Globus pallidus (tissue), 1 donor: Measurements from ENCODE around the gene IMPA2.
"Not testable (repeated sequence)": the region's sequence is repeated elsewhere in the genome, so short reads cannot be mapped to it uniquely, and the experiment has no call there.

Source experiments
- DNase-seq: peaks from one replicate; pipeline ENCODE4 v3.0.0-alpha.2; 2015; ENCODE audit warnings: low spot score

IMPA2 gene

GRCh38 chr18:11981192-11981542 is at the start of gene IMPA2:
Gene IMPA2 (plus strand): TSS chr18:11981507. CDS start chr18:11981670, 163 bp downstream.
- DNase-seq = peak; percentile 70

DNA sequence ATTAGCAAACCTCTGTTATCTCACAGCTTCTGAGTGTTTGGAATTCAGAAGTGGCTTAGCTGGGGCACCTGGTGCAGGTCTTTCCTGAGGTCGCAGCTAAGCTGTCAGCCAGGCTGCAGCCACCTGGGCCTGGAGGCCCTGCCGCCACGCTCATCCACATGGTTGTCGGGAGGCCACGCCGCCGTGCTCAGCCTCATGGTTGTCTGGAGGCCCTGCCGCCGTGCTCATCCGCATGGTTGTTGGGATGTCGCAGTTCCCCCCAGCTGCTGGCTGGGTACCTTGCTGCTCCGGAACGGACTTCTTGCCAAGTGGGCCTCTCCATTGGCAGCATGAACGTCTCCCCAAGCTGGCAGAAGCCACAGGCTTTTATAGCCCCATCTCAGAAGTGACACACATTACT is 48.9 kb upstream of the IMPA2 start:
- no peak for DNase-seq

DNA sequence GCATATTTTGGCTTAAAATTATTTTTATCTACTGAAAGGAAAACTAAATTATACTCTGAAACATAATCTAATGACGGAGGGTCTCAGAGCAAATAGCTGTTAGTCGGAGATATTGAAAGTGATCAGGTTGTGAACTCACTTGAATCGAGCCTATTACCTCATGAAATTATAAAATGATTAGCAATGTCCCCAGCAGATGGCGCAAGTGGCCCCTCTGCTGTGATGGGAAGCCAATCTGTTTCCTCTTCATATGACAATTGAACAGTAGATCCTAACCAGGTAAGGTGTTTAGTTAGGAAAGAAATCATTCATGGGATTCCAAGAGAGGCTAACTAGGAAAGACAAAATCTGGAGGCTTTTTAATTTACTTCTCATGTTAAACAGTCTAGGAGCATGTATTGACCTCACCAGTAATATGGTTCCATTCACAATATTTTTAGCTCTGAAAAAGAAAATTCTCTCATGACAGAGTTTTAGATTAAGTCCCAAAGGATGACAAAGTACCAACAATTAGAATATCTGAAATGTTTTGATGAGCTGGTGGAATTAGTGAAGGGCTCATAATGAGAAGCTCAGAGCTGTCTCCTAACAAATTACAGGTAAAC is 43.3 kb upstream of the IMPA2 start:
- peak; percentile 56 for DNase-seq

GRCh38 chr18:11940956-11941355 is 40.4 kb upstream of the IMPA2 start:
- DNase-seq = no peak

- DNase-seq = no peak
These were observed 37.8 kb upstream of the IMPA2 start for GRCh38 chr18:11943551-11943950.

GRCh38 chr18:11944252-11944651 is 37.1 kb upstream of the IMPA2 start:
- no peak for DNase-seq

GRCh38 chr18:11944786-11945185 is 36.5 kb upstream of the IMPA2 start:
- no peak for DNase-seq

GRCh38 chr18:11945834-11946659 is 35.3 kb upstream of the IMPA2 start:
- DNase-seq = not testable (repeated sequence)

DNA sequence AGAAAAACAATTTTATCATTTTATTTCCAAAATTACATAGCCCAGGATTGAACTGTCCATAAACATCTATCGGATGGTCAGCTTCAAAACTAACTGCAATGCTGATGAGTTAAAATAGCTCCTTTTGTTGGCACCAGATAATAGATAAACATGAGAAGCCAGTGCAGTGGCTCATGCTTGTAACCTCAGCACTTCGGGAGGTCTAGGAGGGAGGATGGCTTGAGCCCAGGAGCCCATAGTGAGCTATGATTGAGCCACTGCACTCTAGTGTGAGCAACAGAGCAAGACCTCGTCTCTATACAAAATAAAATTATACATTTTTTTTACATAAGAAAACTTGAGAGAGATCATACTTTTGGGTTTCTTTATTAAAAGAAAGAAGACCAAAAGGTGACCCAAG is 34.6 kb upstream of the IMPA2 start:
- no peak for DNase-seq

DNA sequence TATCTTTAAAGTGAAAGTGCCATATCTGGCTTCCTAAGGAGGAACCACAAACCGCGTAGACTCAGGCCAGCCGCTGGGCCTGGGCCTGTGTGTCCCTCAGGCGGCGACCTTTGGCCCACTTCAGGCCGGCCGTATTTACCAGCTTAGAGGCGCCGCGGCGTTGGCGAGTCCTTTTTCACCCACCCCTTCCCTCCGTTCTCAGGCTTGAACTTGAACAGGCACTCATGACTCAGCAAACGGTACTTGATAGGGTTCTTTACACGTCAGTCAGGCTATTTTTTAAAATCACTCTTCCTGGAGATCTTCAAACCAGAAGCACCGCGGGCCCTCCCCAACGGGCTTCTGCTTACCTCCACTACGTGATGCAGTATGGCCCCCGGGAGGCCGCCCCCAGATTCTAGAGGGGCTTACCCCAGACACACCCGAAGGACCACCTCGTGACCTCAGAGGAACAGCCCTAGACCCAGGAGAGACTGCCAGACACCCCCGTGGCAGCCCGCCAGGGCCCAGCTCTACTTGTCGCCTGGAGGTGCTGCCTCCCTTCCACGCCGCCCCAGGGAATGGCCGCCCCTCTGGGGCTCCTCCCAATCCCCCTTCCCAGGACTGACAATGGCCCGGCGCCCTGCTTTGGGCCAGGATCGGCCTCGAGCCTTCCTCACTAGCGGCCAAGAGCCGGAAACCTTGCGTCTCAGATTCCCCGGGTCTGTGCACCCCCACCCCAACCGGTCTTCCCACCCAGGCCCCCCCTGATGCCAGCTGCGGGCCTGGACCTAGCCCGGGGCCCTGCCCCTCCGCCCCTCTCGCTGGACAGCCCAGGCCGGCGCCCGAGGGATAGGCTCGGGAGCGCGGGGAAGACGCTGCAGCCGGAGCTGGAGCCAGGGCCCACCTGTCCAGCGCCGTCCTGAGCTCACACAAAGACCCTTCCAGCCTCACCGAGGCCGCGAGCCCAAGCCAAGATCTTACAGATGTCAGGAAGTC is 33.8 kb upstream of the IMPA2 start:
- DNase-seq = peak; percentile 81

DNA sequence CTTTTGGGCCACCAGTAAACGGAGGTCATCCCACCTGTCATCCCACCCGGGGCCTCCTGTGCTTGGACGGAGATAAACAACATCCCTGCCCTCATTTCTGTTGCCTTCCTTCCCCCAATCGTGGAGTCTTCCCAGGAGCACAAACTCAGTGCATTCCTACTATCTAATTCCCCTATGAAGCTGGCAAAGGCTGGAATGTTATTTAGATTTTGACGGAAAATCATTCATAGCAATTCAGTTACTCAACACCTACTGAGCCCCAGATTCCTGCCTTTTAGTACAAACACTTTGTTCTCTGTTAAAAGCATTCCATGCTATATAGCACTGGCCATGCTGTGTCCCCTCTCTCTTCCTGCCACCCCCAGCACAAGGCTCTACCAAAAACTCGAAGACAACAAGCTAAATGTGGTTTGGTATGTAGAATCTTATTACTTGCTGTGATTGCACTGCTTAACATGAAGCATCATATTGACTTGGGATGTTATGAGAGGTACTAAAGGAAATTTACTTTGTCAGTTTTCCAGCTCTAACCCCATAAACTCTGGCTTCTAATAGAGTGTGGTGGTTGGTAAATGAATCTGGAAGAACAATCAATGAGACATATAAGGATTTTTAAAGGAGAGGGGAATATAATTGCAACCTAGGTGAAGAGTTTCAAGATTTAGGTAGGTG is 32.3 kb upstream of the IMPA2 start:
- DNase-seq = no peak

DNA sequence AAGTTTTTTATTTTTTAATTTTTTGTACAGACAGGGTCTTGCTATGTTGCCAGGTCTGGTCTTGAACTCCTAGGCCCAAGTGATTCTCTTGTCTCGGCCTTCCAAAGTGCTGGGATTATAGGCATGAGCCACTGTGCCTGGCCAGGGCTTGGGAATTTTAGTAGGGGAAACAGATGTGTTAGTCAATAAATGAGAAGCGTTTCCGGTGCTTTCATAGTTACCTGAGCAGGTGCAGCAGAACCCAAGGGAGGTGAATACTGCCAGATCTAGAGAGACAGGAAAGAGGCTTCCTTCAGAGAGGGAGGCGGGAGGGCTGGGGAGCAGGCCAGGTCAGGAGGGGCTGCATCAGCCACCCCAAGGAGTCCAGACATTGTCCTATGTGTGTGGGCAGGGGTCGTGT is 30.5 kb upstream of the IMPA2 start:
- no peak for DNase-seq

- DNase-seq = no peak
These were observed 29.9 kb upstream of the IMPA2 start for GRCh38 chr18:11951390-11951851.

GRCh38 chr18:11953113-11953512 is 28.2 kb upstream of the IMPA2 start:
- no peak for DNase-seq

- DNase-seq = peak; percentile 53
These were observed 25.9 kb upstream of the IMPA2 start for GRCh38 chr18:11955239-11956029.

- no peak for DNase-seq
These were observed 24.7 kb upstream of the IMPA2 start for GRCh38 chr18:11956371-11957308.

- no peak for DNase-seq
These were observed 23.7 kb upstream of the IMPA2 start for GRCh38 chr18:11957636-11958035.

- not testable (repeated sequence) for DNase-seq
These were observed 21.7 kb upstream of the IMPA2 start for GRCh38 chr18:11959651-11960050.

DNA sequence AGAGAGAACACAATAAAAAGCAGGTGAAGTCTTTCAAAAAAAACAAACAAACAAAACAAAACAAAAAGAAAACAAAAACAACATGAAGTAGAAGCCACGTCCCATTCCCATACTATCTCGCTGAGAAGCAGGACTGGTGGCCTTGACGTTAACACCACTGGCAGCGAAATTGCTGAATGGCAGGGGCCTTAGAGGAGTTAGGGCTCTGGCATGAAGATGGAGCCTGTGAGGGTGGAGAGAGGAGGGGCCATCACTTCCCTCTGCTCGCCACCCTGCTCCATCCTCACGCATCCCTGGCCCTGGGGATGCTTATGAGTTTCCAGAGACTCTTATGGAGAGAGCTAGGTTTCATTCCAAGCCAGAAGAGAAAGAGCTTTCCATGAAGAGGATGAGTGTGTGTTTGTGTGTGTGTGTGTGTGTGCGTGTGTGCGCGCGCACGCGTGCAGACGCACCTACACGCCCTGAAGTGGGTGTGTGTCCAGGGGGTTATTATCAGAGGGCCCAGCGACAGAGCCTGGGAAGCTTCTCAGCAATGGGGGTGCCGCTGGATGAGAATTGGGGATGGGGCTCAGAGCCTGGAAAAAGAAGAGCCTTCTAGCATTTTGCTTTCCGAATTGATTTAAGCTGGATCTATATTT is 20.4 kb upstream of the IMPA2 start:
- no peak for DNase-seq
